Liver (tissue), 3 donors: Measurements from ENCODE around the gene ZKSCAN4.

Experiments
- CTCF ChIP-seq: fragments of 150-350 bp; IDR thresholded peaks from 2 replicates; pipeline ENCODE4 v1.5.1; 2017; ENCODE audit warnings: improper control_type of control experiment, low read depth, low read length; ENCODE audit not compliant: missing input control
- HNF4A ChIP-seq, 2 donors: conservative IDR thresholded peaks; 2 replicates each; pipeline ENCODE4 v1.6.1; 2016; ENCODE audit warnings: antibody characterized with exemption in 2 of 2, mild to moderate bottlenecking in 2 of 2
- REST ChIP-seq: IDR thresholded peaks from 2 replicates; pipeline ENCODE4 v1.6.1; 2016; ENCODE audit warnings: antibody characterized with exemption, mild to moderate bottlenecking
- RXRA ChIP-seq, 2 donors: IDR thresholded peaks; 2 replicates each; pipeline ENCODE4 v1.6.1; 2017 to 2018; ENCODE audit warnings: antibody characterized with exemption in 2 of 2, mild to moderate bottlenecking in 1 of 2
- donor health status: healthy.
- donor health status: healthy.

- TF ChIP-seq CTCF, result no peak
- no peak for TF ChIP-seq RXRA (IDR thresholded peaks at IDR 0.05)
- no peak for TF ChIP-seq REST
- TF ChIP-seq HNF4A (conservative IDR thresholded peaks at IDR 0.05), result no peak
These were observed 48.9 kb downstream of the ZKSCAN4 start for GRCh38 chr6:28203201-28203600.
